Panc1 (cell line): ENCODE measurements around the gene PRPF4. TPM values are rescaled to one million over a fixed set of nuclear protein-coding genes. Genes with fewer than 3 reads are reported as not detected.

Experiments
- ATAC-seq: fragments of 200-7000 bp; cut with Tn5 transposase; 2 replicates; pipeline ENCODE4 v1.9.1; 2020; ENCODE audit warnings: mild to moderate bottlenecking, moderate library complexity
- BruUV-seq: library from RNA; stranded (reverse); fragments of 400-500 nt; replicated peaks from 2 replicates; lab custom pipeline; 2021; lab: Mats Ljungman, UMichigan
- CTCF ChIA-PET: fragments of 300-600 bp; sonication (Branson Sonifier 250); formaldehyde crosslinking; loops from one replicate; lab custom pipeline; 2022; ENCODE audit warnings: antibody characterized with exemption; lab: Charles Lee
- POLR2A ChIA-PET: fragments of 300-600 bp; sonication (Branson Sonifier 250); formaldehyde crosslinking; loops from one replicate; lab custom pipeline; 2022; ENCODE audit warnings: antibody characterized with exemption; lab: Charles Lee
- DNase-seq: peaks from one replicate; pipeline ENCODE4 v3.0.0-alpha.2; 2010; ENCODE audit warnings: low read depth, low spot score
- H3K27ac ChIP-seq: 2 replicates; pipeline ENCODE4 v1.5.1; 2011; ENCODE audit warnings: mild to moderate bottlenecking, low read length, inconsistent platforms
- H3K27me3 ChIP-seq: fragments of 200-500 bp; sonication (Bioruptor generic); 2 replicates; pipeline ENCODE4 v1.6.0; 2014; ENCODE audit warnings: low read length, inconsistent platforms; ENCODE audit not compliant: control insufficient read depth, insufficient read depth
- H3K36me3 ChIP-seq: fragments of 200-500 bp; sonication (Bioruptor generic); 2 replicates; pipeline ENCODE4 v1.5.1; 2014; ENCODE audit warnings: inconsistent platforms, mild to moderate bottlenecking, low read length, moderate library complexity; ENCODE audit not compliant: control insufficient read depth, insufficient read depth
- H3K4me1 ChIP-seq: 2 replicates; pipeline ENCODE4 v1.5.1; 2011; ENCODE audit warnings: inconsistent platforms, mild to moderate bottlenecking, low read length, moderate library complexity; ENCODE audit not compliant: control insufficient read depth, insufficient read depth
- H3K4me3 ChIP-seq, 2 experiments: 2 replicates each; pipeline ENCODE4 v1.5.1; 2011 to 2012; ENCODE audit warnings: low read depth in 2 of 2, low read length in 2 of 2, mild to moderate bottlenecking in 2 of 2, inconsistent platforms in 1 of 2, moderate library complexity in 1 of 2
- H3K9me3 ChIP-seq: fragments of 200-500 bp; sonication (Bioruptor generic); 2 replicates; pipeline ENCODE4 v1.5.1; 2014; ENCODE audit warnings: low read depth, mild to moderate bottlenecking, inconsistent platforms, low read length, moderate library complexity; ENCODE audit not compliant: control insufficient read depth, insufficient read depth
- POLR2AphosphoS5 ChIP-seq: IDR thresholded peaks from 2 replicates; pipeline ENCODE4 v1.6.1; 2012; ENCODE audit warnings: mild to moderate bottlenecking, low read depth, low read length, moderate library complexity
- SIN3A ChIP-seq: IDR thresholded peaks from 2 replicates; pipeline ENCODE4 v1.6.1; 2012; ENCODE audit warnings: low read depth, mild to moderate bottlenecking, low read length, moderate library complexity, borderline replicate concordance; ENCODE audit not compliant: insufficient read depth
- TCF7L2 ChIP-seq: IDR thresholded peaks from 2 replicates; pipeline ENCODE4 v1.6.1; 2011; ENCODE audit warnings: mild to moderate bottlenecking, low read depth, low read length, inconsistent platforms
- in situ Hi-C: cut with HindIII; loops from 2 replicates; pipeline ENCODE4 v1.10.0; 2016; ENCODE audit warnings: low sequenced_read_pairs, low pct_unique_long_range_greater_than_20kb
- intact Hi-C: fragments of 100-400 bp; cut with micrococcal nuclease; formaldehyde crosslinking; loops from one replicate; pipeline ENCODE4 v1.10.0; 2022; ENCODE audit not compliant: unreplicated experiment
- total RNA-seq: library from RNA; stranded (reverse); gene quantifications from one replicate; pipeline ENCODE4 v1.2.1, GENCODE V29; 2021; ENCODE audit not compliant: unreplicated experiment
- TF ChIP-seq, protein P1 (sequence below), 2 experiments: IDR thresholded peaks; 2 replicates each; pipeline ENCODE4 v1.6.1; 2011 to 2012; ENCODE audit warnings: low read depth in 2 of 2, control low read depth in 1 of 2, low read length in 1 of 2, mild to moderate bottlenecking in 1 of 2, moderate library complexity in 1 of 2; ENCODE audit not compliant: insufficient read depth in 1 of 2
- TF ChIP-seq, protein P2 (sequence below): fragments of 450-650 bp; IDR thresholded peaks from 2 replicates; pipeline ENCODE4 v1.5.1; 2017; ENCODE audit warnings: mild to moderate bottlenecking

The PRPF4 gene
- total RNA-seq, 1 experiment from 2014 or later, result 28.9 TPM

DNA sequence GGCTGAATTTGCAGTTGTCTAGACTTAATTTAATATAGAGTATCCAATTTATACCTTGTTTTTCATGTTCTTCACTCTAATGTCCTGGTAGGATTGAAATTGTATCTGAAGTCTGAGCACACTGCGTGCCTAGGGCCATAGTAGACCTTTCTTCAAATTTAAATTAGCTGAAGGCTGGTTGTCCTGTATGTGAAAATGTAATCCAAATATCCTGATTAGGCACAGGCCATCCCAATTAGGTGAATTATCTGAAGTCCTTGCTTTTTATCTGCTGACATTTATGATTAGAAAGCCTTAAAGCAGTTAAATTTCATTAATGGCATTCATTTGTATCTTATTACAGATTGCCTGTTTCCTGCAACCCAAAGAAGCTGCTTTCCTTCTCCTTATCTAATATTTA is 20.5 kb upstream of the PRPF4 start:
- no TSS peak for BruUV-seq
- Histone ChIP-seq H3K4me3 (no peak overlapping the region), H3K27ac (no peak overlapping the region), H3K36me3 (no peaks in the 10 kb centered on the region; the same call in 1 of the 2 replicates), H3K9me3 (no peaks in the 10 kb centered on the region), H3K27me3 (no peaks in the 10 kb centered on the region), H3K4me1 (no peaks in the 10 kb centered on the region)
- POLR2A ChIA-PET, result no interaction called here
- intact Hi-C loops (no loop called here), in situ Hi-C loops (no loop called here)
- CTCF ChIA-PET, result no interaction called here
- DNase-seq, result no peak
- ATAC-seq, result no peak
- no peak for TF ChIP-seq SIN3A
- TF ChIP-seq, protein P1, sequence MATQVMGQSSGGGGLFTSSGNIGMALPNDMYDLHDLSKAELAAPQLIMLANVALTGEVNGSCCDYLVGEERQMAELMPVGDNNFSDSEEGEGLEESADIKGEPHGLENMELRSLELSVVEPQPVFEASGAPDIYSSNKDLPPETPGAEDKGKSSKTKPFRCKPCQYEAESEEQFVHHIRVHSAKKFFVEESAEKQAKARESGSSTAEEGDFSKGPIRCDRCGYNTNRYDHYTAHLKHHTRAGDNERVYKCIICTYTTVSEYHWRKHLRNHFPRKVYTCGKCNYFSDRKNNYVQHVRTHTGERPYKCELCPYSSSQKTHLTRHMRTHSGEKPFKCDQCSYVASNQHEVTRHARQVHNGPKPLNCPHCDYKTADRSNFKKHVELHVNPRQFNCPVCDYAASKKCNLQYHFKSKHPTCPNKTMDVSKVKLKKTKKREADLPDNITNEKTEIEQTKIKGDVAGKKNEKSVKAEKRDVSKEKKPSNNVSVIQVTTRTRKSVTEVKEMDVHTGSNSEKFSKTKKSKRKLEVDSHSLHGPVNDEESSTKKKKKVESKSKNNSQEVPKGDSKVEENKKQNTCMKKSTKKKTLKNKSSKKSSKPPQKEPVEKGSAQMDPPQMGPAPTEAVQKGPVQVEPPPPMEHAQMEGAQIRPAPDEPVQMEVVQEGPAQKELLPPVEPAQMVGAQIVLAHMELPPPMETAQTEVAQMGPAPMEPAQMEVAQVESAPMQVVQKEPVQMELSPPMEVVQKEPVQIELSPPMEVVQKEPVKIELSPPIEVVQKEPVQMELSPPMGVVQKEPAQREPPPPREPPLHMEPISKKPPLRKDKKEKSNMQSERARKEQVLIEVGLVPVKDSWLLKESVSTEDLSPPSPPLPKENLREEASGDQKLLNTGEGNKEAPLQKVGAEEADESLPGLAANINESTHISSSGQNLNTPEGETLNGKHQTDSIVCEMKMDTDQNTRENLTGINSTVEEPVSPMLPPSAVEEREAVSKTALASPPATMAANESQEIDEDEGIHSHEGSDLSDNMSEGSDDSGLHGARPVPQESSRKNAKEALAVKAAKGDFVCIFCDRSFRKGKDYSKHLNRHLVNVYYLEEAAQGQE (IDR thresholded peaks at IDR 0.05; ENCODE audit: insufficient read depth in 1 of 2, low read depth in 2 of 2, low read length in 1 of 2), result no peak
- no peak for TF ChIP-seq TCF7L2
- no peak for TF ChIP-seq POLR2AphosphoS5
- TF ChIP-seq, protein P2, sequence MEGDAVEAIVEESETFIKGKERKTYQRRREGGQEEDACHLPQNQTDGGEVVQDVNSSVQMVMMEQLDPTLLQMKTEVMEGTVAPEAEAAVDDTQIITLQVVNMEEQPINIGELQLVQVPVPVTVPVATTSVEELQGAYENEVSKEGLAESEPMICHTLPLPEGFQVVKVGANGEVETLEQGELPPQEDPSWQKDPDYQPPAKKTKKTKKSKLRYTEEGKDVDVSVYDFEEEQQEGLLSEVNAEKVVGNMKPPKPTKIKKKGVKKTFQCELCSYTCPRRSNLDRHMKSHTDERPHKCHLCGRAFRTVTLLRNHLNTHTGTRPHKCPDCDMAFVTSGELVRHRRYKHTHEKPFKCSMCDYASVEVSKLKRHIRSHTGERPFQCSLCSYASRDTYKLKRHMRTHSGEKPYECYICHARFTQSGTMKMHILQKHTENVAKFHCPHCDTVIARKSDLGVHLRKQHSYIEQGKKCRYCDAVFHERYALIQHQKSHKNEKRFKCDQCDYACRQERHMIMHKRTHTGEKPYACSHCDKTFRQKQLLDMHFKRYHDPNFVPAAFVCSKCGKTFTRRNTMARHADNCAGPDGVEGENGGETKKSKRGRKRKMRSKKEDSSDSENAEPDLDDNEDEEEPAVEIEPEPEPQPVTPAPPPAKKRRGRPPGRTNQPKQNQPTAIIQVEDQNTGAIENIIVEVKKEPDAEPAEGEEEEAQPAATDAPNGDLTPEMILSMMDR, result no peak

DNA sequence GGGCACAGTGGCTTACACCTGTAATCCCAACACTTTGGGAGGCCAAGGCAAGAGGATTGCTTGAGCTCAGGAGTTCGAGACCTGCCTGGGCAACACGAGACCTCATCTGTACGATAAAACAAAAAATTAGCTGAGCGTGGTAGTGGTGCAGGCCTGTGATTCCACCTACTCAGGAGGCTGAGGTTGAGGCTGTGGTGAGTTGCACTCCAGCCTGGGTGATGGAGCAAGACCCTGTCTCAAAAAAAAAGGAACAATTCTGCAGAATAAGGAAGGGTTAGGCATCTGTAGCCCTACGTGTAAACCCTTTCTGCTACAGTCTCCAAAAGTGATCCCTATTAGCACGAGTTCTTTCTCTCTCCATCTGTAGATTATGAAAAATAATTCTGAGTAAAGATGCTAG is 20.0 kb upstream of the PRPF4 start:
- H3K9me3 ChIP-seq, result no peaks in the 10 kb centered on the region
- ATAC-seq (no peak), DNase-seq (no peak)
- no peaks in the 10 kb centered on the region for H3K27me3 ChIP-seq
- intact Hi-C loops, result no loop called here
- no peak overlapping the region for H3K4me3 ChIP-seq
- no peaks in the 10 kb centered on the region for H3K4me1 ChIP-seq
- no peak overlapping the region for H3K27ac ChIP-seq
- TF ChIP-seq, protein P2, result no peak
- no peak for TF ChIP-seq POLR2AphosphoS5
- TF ChIP-seq, protein P1 (IDR thresholded peaks at IDR 0.05; ENCODE audit: insufficient read depth in 1 of 2, low read depth in 2 of 2, low read length in 1 of 2), result no peak
- in situ Hi-C loops, result no loop called here
- ChIA-PET CTCF (no interaction called here), POLR2A (no interaction called here)
- no peaks in the 10 kb centered on the region; the same call in 1 of the 2 replicates for H3K36me3 ChIP-seq
- no TSS peak for BruUV-seq
